Measurements from ENCODE around the gene PACRG.

DNA sequence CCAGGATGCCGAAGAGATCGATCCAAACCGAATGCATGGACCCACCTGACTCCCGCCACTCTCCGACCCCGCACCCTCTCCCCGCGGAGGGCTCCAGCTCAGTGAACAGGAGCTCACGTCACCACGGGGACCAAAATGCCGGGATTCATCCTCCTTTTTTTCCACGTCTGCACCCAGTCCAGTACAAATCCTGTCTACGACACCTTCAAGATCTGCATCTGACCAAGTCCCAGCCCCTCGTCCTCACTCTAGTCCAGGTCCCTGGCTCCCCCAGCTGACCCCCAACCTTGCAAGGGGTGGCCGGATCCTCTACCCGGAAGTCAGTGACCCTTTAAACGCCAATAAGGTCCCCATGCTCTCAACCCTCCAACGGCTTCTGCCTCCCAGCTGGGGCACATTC, 593.9 kb downstream of the PACRG start:
- TF ChIP-seq ZNF274 (IDR thresholded peaks at IDR 0.05; ENCODE audit: low read depth, low read length) (no peak), YY1 (IDR thresholded peaks at IDR 0.05; ENCODE audit: insufficient read depth, insufficient read length) (no peak)

Measured in NT2/D1 (cell line).